GM18873 (cell line): Measurements from ENCODE around the gene RNF43.
"Not testable (repeated sequence)": the region's sequence is repeated elsewhere in the genome, so short reads cannot be mapped to it uniquely, and the experiment has no call there.

Source experiments
- ATAC-seq: cut with Tn5 transposase; IDR thresholded peaks from one replicate; pipeline ENCODE4 v1.9.1; 2021; ENCODE audit warnings: mild to moderate bottlenecking, moderate library complexity, moderate number of reproducible peaks; ENCODE audit not compliant: unreplicated experiment, low FRiP score

RNF43 gene

GRCh38 chr17:58410714-58411407, 6.5 kb downstream of the RNF43 start:
- ATAC-seq: no peak

GRCh38 chr17:58409432-58409831, 7.9 kb downstream of the RNF43 start:
- ATAC-seq: no peak

- ATAC-seq: no peak
Measured at GRCh38 chr17:58403311-58403710, 14.0 kb downstream of the RNF43 start.

GRCh38 chr17:58402679-58403078, 14.7 kb downstream of the RNF43 start:
- ATAC-seq: no peak

DNA sequence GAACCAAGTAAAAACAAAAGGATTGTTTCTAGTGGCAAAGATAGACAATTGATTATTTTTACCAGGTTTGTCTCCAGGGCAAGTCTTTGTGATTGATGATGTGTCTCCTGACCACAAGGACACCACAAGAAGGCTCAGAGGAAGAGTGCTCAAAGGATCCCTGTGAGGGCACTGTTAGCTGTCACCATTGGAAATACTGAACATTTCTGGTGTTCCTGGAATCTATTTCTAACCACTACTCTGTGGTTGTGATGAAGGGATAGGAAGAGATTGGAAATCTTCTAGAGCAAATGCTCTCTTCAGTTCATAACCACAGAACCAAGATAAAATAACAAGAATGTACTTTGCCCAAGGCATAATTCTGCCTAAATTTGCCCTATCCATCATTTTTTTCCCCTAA, 15.3 kb downstream of the RNF43 start:
- ATAC-seq: no peak

DNA sequence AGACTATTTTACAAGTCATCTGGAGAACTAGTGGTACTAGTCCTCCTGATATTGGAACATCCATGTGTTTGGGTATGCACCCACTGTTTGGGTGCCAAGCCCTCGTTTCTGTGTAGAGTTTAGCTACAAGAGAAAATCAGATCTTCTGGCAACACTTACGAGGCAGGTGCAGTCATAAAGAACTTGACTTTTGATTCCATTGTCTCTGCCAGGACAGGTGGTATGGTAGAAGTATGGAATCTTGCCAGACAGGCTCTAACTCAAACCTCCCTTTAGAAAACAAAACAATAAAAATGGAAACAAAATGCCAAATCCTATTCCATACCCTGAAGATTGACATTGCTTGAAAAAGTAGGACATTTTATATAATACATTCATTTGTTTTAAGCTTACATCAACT, 16.0 kb downstream of the RNF43 start:
- ATAC-seq: no peak

DNA sequence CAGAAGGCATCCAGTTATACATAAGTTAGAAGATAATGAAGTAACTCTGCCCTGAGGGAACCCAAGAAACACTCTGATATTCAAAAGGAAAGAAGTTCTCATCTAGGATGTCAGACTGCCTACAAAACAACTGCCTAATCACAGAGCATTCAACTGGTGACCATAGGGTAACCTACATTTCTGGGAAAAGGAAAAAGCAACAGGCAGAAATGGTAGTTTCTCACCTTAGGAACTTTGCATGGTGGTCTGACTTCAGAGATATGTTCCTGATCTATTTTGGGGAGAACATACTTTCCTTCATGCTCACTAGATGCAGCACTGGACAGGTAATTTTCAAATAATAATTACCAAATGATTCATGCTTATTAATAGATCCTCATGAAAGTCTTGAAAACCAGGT, 16.5 kb downstream of the RNF43 start:
- ATAC-seq: no peak

- no peak for ATAC-seq
Measured at GRCh38 chr17:58399974-58400373, 17.4 kb downstream of the RNF43 start.

- no peak for ATAC-seq
Measured at GRCh38 chr17:58398574-58399266, 18.6 kb downstream of the RNF43 start.

GRCh38 chr17:58397421-58397820, 19.9 kb downstream of the RNF43 start:
- ATAC-seq: not testable (repeated sequence)

DNA sequence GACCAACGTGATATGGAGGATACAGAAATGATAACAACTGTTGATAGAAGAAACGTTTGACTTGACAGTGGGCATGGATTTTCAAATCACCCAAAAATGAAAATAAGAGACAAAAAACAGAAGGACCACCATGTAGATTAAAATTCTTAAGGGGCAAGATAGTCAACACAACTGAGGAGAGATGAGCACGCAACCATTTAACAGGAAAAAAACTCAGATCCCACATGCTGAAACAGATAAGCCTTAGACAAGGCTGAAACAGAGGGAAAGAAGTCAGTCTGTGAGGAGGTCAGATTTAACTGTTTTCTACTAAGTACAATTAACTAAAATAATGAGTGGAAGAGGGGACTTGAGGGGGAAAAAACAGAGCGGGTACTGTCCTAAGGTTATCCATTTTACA, 21.2 kb downstream of the RNF43 start:
- ATAC-seq: no peak

GRCh38 chr17:58394534-58395223, 22.7 kb downstream of the RNF43 start:
- ATAC-seq: no peak

DNA sequence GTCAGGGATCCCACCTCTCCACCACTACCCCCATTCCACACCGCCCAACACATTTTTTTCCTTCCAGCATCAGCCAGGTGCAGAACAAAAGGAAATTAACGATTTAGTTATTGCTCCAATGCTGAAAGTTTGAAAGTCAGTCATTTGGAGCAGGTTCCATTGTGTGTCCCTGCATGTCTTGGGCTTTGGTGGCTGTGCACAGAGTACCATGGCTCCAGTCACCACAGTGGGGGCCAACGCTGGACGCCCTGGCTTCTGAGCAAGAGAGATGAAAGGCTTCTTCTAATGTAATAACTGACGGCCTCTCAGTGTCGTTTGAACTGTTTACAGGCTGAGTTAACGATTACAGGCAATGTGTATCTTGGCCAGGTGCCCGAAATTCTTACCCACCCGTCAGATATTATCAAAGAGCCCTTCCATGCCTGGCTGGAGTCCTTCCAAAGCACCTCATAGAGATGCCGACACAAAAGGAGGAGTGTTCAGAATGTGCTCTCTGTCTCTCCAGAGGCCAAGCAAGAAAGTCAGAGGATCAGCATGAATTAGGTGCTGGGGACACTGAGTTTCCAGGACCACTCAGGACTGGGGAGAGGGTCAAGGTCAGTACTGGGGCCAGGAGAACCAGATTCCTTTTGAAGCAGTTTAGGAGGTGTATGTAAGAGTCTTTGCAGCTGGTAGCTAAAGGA, 25.9 kb downstream of the RNF43 start:
- no peak for ATAC-seq

- no peak for ATAC-seq
Measured at GRCh38 chr17:58390884-58391283, 26.4 kb downstream of the RNF43 start.

DNA sequence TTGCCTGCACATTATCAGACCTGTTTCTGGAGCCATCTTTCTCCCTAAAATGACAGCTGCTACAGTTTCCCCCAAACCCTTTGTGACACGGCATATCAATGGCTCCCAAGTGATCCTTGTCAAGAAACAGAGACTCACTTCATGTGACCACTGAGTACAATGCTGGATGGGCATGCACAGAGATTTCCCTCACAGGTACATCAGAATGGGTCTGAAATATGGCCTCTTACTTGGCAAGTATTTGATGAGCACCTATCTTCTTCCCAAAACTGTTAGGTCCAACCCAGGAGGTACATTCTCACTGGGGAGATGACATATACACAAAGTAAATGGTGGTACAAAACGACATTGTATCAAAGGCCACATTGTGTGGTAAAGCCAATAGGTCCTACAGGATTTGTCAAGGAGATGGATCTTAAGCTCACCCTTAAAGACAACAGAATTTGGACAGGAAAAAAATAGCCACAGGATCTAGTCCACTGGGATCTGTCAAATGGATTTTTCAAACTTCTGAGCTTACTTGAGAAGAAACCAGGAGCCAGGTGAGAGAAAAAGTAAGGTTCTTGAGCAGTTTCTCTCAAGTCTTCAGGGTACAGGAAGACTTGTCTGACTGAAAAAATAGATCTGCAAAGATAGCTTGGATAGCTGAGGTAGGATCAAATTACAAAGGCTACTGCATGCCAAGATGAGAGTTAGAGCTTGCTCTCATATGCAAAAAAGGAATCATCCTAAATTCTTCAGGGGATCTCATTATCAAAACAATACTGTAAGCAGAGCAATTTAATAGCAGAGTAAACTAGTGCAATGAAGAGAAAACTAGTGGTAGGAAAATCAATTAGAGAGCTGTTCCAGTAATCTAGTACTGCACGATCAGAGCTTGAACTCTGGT, 28.8 kb downstream of the RNF43 start:
- ATAC-seq: no peak

DNA sequence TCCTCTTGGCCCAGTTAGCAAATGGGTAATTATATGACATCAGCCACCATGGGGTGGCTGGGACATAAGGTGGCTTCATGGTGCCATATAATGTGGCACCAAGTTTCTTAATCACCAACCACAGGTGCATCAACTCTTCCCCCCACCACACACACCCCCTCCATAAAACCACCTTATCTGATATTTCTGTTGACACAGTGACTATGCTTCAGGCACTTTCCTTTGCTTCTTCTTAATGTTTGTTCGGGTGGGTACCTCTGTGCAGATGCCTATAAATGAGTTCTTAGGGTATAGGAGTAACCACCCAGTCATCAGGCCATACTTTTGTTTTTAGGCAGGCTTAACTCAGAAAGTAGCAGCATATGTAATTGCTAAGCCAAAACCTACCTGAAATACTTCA, 29.5 kb downstream of the RNF43 start:
- no peak for ATAC-seq

- no peak for ATAC-seq
Measured at GRCh38 chr17:58386708-58387107, 30.6 kb downstream of the RNF43 start.

DNA sequence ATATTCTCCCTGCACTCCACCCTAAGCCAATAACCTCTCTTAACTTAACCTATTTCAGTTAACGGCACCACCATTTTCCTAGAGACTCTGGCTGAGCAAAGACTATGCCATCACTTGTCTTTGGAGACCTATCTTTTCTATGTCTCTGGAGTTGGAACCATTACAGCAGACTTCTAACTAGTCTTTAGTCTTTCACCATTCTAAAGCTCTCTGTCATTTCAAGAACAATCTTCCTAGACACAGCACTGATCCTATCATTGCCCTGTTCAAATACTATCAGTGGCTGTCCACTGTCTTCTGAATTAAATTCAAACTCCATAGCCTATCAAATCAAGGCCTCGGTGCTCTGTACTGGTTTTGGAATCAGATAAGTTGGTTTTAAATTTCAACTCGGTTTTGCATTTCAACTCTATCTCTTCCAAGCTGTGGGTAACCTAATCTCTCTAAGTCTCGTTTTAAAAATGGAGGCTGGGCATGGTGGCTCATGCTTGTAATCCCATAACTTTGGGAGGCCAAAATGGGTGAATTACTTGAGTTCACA, 31.9 kb downstream of the RNF43 start:
- ATAC-seq: no peak

GRCh38 chr17:58384897-58385296, 32.4 kb downstream of the RNF43 start:
- no peak for ATAC-seq
